GM18511 (cell line): ENCODE data around the gene DEPDC7.

Source experiments
- ATAC-seq: cut with Tn5 transposase; IDR thresholded peaks from one replicate; pipeline ENCODE4 v1.9.1; 2021; ENCODE audit warnings: mild to moderate bottlenecking, moderate library complexity; ENCODE audit not compliant: unreplicated experiment

DEPDC7 gene

GRCh38 chr11:33059331-33060007, 43.8 kb downstream of the DEPDC7 start:
- ATAC-seq = no peak

GRCh38 chr11:33060271-33060670, 44.6 kb downstream of the DEPDC7 start:
- ATAC-seq = no peak

- ATAC-seq = no peak
Observed at GRCh38 chr11:33062137-33062536, 46.5 kb downstream of the DEPDC7 start.

- peak; percentile 61 for ATAC-seq
Observed at GRCh38 chr11:33063326-33063881, 47.7 kb downstream of the DEPDC7 start.

GRCh38 chr11:33064033-33064825, 48.6 kb downstream of the DEPDC7 start:
- ATAC-seq = no peak

GRCh38 chr11:33064866-33065265, 49.2 kb downstream of the DEPDC7 start:
- no peak for ATAC-seq

GRCh38 chr11:33065445-33066178, 49.9 kb downstream of the DEPDC7 start:
- ATAC-seq = peak; percentile 54

- no peak for ATAC-seq
Observed at GRCh38 chr11:33067294-33067693, 51.6 kb downstream of the DEPDC7 start.

- no peak for ATAC-seq
Observed at GRCh38 chr11:33068611-33069340, 53.1 kb downstream of the DEPDC7 start.

GRCh38 chr11:33072465-33072864, 56.8 kb downstream of the DEPDC7 start:
- ATAC-seq = no peak
